BE2C (cell line): ENCODE data around the gene SF3B1.
"Not testable (repeated sequence)": the region's sequence is repeated elsewhere in the genome, so short reads cannot be mapped to it uniquely, and the experiment has no call there.

Source experiments
- DNase-seq: peaks from one replicate; pipeline ENCODE4 v3.0.0-alpha.2; 2020
- H3K27me3 ChIP-seq: fragments of 250-450 bp; sonication (Bioruptor Pico); 2 replicates; pipeline ENCODE4 v1.5.1; 2020; ENCODE audit warnings: mild to moderate bottlenecking
- H3K36me3 ChIP-seq: fragments of 250-450 bp; sonication (Bioruptor Pico); 2 replicates; pipeline ENCODE4 v1.5.1; 2020; ENCODE audit warnings: mild to moderate bottlenecking
- H3K4me1 ChIP-seq: fragments of 250-450 bp; sonication (Bioruptor Pico); 2 replicates; pipeline ENCODE4 v1.5.1; 2020
- H3K4me3 ChIP-seq: 2 replicates; pipeline ENCODE4 v1.5.1; 2011; ENCODE audit warnings: low read depth, low read length
- H3K9me3 ChIP-seq: fragments of 250-450 bp; sonication (Bioruptor Pico); 2 replicates; pipeline ENCODE4 v1.5.1; 2020
- TF ChIP-seq, protein P1 (sequence below): IDR thresholded peaks from 2 replicates; pipeline ENCODE4 v1.5.1; 2012; ENCODE audit warnings: mild to moderate bottlenecking, low read depth, low read length

The SF3B1 gene

DNA sequence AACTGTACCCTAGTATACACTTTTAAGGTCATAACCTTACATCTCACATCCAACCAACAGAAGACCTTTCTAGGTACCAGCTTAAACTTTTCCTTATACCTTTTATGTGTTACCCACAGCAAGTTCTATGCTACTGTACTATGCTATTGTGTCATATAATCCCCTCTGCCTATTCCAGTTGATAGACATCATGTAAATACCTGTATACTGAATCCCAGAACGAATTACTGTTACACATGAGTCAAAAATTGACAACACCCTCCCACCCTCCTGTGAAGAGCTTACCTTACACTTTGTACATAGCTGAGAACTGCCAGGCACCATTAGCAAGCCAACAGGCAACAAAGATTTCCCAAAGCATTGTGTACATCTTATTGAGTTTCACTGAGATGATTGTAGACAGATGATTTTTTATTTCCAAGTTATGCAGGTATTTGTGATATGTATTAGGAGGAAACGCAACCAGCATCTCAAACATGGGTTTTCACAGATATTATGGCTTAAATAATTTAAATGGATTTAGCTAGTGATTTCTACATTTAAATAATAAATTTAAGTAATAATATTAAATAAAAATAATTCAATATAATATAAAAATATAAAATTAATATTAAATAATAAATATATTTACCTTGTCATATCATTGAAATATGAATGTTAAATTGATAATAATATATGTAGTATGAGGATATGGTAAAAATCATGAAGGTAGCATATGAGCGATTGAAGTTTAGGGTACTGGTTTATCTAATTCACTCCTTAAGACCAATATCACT lies 81.2 kb downstream of the SF3B1 start:
- H3K4me1 ChIP-seq: no peaks in the 10 kb centered on the region
- no peaks in the 10 kb centered on the region for H3K36me3 ChIP-seq
- H3K27me3 ChIP-seq: no peaks in the 10 kb centered on the region
- TF ChIP-seq, protein P1, sequence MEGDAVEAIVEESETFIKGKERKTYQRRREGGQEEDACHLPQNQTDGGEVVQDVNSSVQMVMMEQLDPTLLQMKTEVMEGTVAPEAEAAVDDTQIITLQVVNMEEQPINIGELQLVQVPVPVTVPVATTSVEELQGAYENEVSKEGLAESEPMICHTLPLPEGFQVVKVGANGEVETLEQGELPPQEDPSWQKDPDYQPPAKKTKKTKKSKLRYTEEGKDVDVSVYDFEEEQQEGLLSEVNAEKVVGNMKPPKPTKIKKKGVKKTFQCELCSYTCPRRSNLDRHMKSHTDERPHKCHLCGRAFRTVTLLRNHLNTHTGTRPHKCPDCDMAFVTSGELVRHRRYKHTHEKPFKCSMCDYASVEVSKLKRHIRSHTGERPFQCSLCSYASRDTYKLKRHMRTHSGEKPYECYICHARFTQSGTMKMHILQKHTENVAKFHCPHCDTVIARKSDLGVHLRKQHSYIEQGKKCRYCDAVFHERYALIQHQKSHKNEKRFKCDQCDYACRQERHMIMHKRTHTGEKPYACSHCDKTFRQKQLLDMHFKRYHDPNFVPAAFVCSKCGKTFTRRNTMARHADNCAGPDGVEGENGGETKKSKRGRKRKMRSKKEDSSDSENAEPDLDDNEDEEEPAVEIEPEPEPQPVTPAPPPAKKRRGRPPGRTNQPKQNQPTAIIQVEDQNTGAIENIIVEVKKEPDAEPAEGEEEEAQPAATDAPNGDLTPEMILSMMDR: no peak
- no peak for DNase-seq
- no peak overlapping the region for H3K4me3 ChIP-seq
- no peaks in the 10 kb centered on the region for H3K9me3 ChIP-seq

DNA sequence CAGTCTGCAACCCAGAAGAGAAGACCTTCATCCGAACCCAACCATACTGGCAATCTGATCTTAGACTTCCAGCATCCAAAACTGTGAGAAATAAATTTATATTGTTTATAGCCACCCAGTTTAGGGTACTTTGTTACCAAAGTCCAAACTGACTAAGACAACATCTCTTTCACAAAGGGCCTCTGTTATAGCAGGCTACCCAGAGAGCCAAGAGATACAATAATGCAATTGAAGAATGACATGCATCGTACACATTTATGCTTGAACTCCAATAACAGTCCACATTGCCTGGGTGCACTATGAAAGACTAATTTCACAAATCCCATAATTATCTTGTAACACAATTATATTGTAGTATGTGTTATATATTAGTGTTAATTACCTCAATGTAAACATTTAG lies 85.1 kb downstream of the SF3B1 start:
- Histone ChIP-seq H3K4me1 (no peaks in the 10 kb centered on the region), H3K27me3 (no peaks in the 10 kb centered on the region), H3K9me3 (no peaks in the 10 kb centered on the region), H3K36me3 (no peaks in the 10 kb centered on the region), H3K4me3 (no peak overlapping the region)
- DNase-seq: no peak
- TF ChIP-seq, protein P1: no peak

DNA sequence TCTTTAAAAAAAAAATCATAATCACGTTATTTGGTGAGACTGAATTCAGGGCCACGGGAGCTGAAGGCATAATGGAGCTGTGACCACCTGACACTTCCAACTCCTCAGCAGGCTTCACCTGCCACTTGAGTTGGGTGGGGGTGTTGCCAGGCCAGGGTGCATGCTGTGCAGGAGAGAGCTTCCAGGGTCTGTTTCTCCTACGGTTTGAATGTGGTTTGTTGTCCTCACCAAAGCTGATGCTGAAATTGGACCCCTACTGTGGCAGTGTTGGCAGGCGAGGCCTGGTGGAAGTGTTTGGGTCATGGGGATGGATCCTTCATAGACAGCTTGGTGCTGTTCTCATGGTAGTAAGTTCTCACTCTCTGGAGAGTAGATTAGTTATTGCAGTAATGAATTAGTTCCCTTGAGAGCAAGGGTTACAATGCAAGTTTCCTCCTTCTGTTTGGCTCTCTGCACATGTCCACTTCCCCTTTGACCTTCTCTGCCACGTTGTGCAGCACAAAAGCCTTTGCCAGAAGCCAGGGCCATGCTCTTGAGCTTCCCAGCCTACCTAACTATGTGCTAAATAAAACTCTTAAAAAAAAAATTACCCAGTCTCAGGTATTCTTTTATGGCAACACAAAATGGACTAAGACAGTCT lies 86.0 kb downstream of the SF3B1 start:
- no peak for DNase-seq
- no peaks in the 10 kb centered on the region for H3K9me3 ChIP-seq
- H3K36me3 ChIP-seq: no peaks in the 10 kb centered on the region
- H3K4me1 ChIP-seq: no peaks in the 10 kb centered on the region
- TF ChIP-seq, protein P1: no peak
- H3K27me3 ChIP-seq: no peaks in the 10 kb centered on the region
- H3K4me3 ChIP-seq: no peak overlapping the region

DNA sequence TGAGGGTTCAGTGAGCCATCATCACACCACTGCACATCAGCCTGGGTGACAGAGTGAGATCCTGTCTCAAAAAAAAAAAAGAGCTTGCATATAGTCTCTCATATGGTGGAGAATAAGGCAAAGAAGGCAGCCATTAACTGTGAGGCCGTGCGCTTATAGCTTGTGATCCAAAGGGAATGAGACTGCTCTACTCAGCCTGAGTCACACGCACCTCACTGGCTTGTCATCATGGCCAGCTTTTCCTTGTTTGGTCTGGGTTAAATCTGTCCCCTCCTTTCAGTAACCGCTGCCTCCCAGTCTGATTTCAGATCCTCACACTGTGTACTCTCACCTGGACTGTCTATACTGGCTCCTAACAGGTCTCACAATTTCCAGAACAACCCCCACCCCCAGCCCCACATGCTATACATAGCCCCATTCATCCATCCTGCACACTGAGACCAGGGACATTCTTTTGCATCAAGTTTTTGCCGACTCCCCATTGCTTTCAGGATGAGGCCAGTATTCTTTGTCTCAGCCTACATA lies 88.9 kb downstream of the SF3B1 start:
- Histone ChIP-seq H3K9me3 (no peaks in the 10 kb centered on the region), H3K4me3 (no peak overlapping the region), H3K36me3 (no peaks in the 10 kb centered on the region), H3K4me1 (no peaks in the 10 kb centered on the region), H3K27me3 (no peaks in the 10 kb centered on the region)
- DNase-seq: no peak
- TF ChIP-seq, protein P1: no peak

DNA sequence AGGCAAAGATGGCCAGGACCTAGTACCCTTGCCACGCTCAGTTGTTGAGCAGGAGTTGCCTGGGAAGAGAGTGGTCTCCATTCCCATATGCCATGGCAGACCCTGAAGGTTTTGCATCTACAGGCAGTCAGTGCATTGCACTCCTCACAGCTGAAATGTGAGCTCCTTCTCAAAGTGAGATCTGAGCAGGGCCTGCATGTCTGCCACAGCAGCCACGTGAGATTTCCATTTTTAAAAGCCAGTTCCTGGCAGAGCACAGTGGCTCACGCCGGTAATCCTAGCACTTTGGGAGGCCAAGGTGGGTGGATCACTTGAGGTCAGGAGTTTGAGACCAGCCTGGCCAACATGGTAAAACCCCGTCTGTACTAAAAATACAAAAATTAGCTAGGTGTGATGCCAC lies 90.9 kb downstream of the SF3B1 start:
- H3K9me3 ChIP-seq, H3K36me3 ChIP-seq, H3K4me1 ChIP-seq, H3K4me3 ChIP-seq, DNase-seq, H3K27me3 ChIP-seq: not testable (repeated sequence)

DNA sequence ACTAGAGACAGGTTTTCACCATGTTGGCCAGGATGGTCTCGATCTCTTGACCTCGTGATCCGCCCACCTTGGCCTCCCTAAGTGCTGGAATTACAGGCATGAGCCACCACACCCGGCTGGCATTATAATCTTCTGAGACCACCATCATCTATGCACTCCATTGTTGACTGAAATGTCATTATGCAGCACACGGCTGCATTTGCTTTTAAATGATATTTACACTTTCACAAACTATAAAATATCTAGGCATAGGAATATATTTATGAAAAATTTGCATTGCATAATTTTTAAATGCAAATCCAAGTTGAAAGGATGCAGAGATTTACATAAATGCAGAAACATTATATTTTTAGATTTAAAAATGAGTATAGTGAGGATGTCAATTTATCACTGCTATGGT lies 94.2 kb downstream of the SF3B1 start:
- Histone ChIP-seq H3K4me1 (peaks cover 5% of the 10 kb centered on the region; the same call in 1 of the 2 replicates), H3K4me3 (no peak overlapping the region), H3K9me3 (no peaks in the 10 kb centered on the region), H3K36me3 (no peaks in the 10 kb centered on the region), H3K27me3 (no peaks in the 10 kb centered on the region)
- no peak for DNase-seq
- TF ChIP-seq, protein P1: no peak
